ENCODE measurements around the gene NSMF.

DNA sequence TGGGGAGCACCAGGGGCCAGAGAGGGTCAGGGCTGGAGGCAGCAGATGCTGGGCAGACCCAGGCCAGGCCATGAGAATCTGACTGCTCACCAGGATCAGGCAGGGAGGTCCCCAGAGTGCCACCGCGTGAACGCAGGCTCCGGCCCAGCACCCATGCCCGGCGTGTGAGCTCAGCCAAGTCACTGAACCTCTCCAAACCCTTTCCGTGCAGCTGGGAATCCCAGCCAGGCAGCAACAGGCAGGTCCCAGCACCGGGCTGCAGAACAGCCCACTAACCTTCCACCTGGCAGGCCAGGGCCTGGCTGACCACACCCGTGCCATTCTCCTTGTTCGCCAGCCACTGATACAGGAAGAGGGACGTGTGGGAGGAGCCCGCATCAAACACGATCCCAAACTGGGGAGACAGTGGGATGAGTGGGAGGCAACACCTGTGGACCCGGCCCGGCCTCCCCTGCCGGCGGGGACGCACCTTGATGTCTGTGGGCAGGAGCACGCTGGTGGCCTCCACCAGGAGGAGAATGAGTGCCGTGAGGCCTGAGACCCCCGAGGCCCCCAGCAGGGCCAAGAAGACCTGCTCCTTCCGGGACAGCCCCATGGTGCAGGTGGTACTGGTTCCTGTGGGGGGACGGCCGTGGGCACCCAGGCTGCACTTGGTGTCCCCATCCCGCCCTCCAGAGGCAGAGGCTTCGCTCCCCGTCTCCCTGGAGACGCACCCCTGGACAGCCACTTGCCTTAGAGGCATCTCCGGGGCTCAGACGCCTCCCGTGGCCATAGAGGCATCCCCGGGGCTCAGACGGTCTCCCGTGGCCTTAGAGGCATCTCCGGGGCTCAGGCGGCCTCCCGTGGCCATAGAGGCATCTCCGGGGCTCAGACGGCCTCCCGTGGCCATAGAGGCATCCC lies 21.2 kb downstream of the NSMF start:
- no peak for TF ChIP-seq POLR2A (IDR thresholded peaks at IDR 0.05)
- no peak for TF ChIP-seq EP300 (IDR thresholded peaks at IDR 0.05)

Measured in stomach (tissue), 4 donors.